CD4-positive, alpha-beta memory T cell (primary cell): ENCODE results near the gene MAP4K3. TPM values are rescaled to one million over a fixed set of nuclear protein-coding genes. Genes with fewer than 3 reads are reported as not detected.
A peak's percentile ranks its signal among the peaks of the same experiment; 100 is the strongest.

ENCODE experiments used
- CTCF ChIA-PET: fragments of 350-600 bp; sonication (Branson Sonifier 250); formaldehyde crosslinking; loops from one replicate; lab custom pipeline; 2021; ENCODE audit warnings: inconsistent platforms; ENCODE audit not compliant: partially characterized antibody; lab: Charles Lee
- POLR2A ChIA-PET: fragments of 350-600 bp; sonication (Branson Sonifier 250); formaldehyde crosslinking; loops from one replicate; lab custom pipeline; 2021; ENCODE audit not compliant: partially characterized antibody; lab: Charles Lee
- DNase-seq, 5 donors: peaks; one replicate each; pipeline versions ENCODE4 v3.0.0 to v3.0.0-alpha.2; 2020 to 2022; ENCODE audit warnings: mixed read lengths in 1 of 5
- H3K27ac ChIP-seq: one replicate; pipeline ENCODE4 v1.7.0; 2013; ENCODE audit warnings: low read depth, low read length
- H3K27me3 ChIP-seq: 2 replicates; pipeline ENCODE4 v1.7.0; 2013; ENCODE audit warnings: mild to moderate bottlenecking, low read length, moderate library complexity; ENCODE audit not compliant: insufficient read depth
- H3K36me3 ChIP-seq: 2 replicates; pipeline ENCODE4 v1.7.0; 2013; ENCODE audit warnings: mild to moderate bottlenecking, low read length, moderate library complexity; ENCODE audit not compliant: insufficient read depth
- H3K4me1 ChIP-seq: 2 replicates; pipeline ENCODE4 v1.7.0; 2013; ENCODE audit warnings: mild to moderate bottlenecking, low read length, moderate library complexity; ENCODE audit not compliant: insufficient read depth
- H3K4me3 ChIP-seq, 2 donors: one replicate each; pipeline ENCODE4 v1.7.0; 2013; ENCODE audit warnings: low read length in 2 of 2, mild to moderate bottlenecking in 1 of 2
- H3K9me3 ChIP-seq, 2 donors: one replicate each; pipeline ENCODE4 v1.7.0; 2013; ENCODE audit warnings: low read length in 2 of 2, control low read depth in 1 of 2; ENCODE audit not compliant: control insufficient read depth in 1 of 2
- H3K27ac Mint-ChIP-seq, 7 donors: one replicate each; pipeline ENCODE4 v1.8.0; 2020 to 2021; ENCODE audit warnings: mixed read lengths in 7 of 7, mild to moderate bottlenecking in 6 of 7, inconsistent platforms in 3 of 7, moderate library complexity in 3 of 7
- H3K27me3 Mint-ChIP-seq, 2 donors: one replicate each; pipeline ENCODE4 v1.8.0; 2020 to 2021; ENCODE audit warnings: mixed read lengths in 2 of 2
- H3K36me3 Mint-ChIP-seq, 2 donors: one replicate each; pipeline ENCODE4 v1.8.0; 2020 to 2021; ENCODE audit warnings: mixed read lengths in 2 of 2, inconsistent platforms in 1 of 2, mild to moderate bottlenecking in 1 of 2
- H3K4me1 Mint-ChIP-seq, 4 donors: one replicate each; pipeline ENCODE4 v1.8.0; 2020 to 2021; ENCODE audit warnings: mixed read lengths in 4 of 4, mild to moderate bottlenecking in 1 of 4
- H3K4me3 Mint-ChIP-seq, 8 donors: one replicate each; pipeline ENCODE4 v1.8.0; 2020 to 2021; ENCODE audit warnings: mixed read lengths in 8 of 8, mild to moderate bottlenecking in 7 of 8, moderate library complexity in 6 of 8, inconsistent platforms in 3 of 8
- H3K9me3 Mint-ChIP-seq, 8 donors: one replicate each; pipeline ENCODE4 v1.8.0; 2020 to 2021; ENCODE audit warnings: mixed read lengths in 8 of 8, mild to moderate bottlenecking in 5 of 8, inconsistent platforms in 3 of 8, moderate library complexity in 1 of 8
- intact Hi-C: fragments of 100-400 bp; cut with micrococcal nuclease; formaldehyde crosslinking; loops from one replicate; pipeline ENCODE4 v1.15.1; 2023
- polyA plus RNA-seq, 2 donors: library from polyadenylated mRNA; unstranded; fragments of 300-500 nt; fragmentation: Illumina TruSeq; gene quantifications; one replicate each; pipeline ENCODE4 v1.2.3, GENCODE V29; 2021
- total RNA-seq, 2 experiments: library from RNA; stranded (reverse); gene quantifications; one replicate each; pipeline ENCODE4 v1.2.3, GENCODE V29; 2021

MAP4K3 gene
- total and polyA plus RNA-seq, 4 experiments from 2014 or later, result 1.7 to 18.1 (median 9.4) TPM

- no peaks in the 10 kb centered on the region for H3K27me3 ChIP-seq
- no peaks in the 10 kb centered on the region for H3K9me3 ChIP-seq
- Mint-ChIP-seq H3K4me1 (peaks cover 4 to 22% (median 14%) of the 10 kb centered on the region in 4 donors), H3K4me3 (no peak overlapping the region), H3K36me3 (peaks cover 2 to 3% of the 10 kb centered on the region in 2 donors), H3K27me3 (no peaks in the 10 kb centered on the region), H3K27ac (peak overlapping the region in 1 of 7 donors; percentile 56), H3K9me3 (peaks cover 0 to 4% (median 0%) of the 10 kb centered on the region in 8 donors)
- POLR2A ChIA-PET, result no interaction called here
- no peak overlapping the region for H3K4me3 ChIP-seq
- H3K27ac ChIP-seq, result no peak overlapping the region
- no peaks in the 10 kb centered on the region for H3K4me1 ChIP-seq
- intact Hi-C loops, result no loop called here
- H3K36me3 ChIP-seq, result no peaks in the 10 kb centered on the region
- CTCF ChIA-PET, result interaction anchor here (2.4 kb wide), 1 partner anchor 10 kb away, joined by 8 read pairs; no protein-coding TSS in a partner anchor
- no peak for DNase-seq
These were observed 55.4 kb downstream of the MAP4K3 start for GRCh38 chr2:39381653-39382052.

- intact Hi-C loops, result no loop called here
- ChIA-PET CTCF (interaction anchor here (1.0 to 2.4 kb wide), 4 partner anchors 11 to 351 kb away, joined by 3 to 8 read pairs (median 5); no protein-coding TSS in a partner anchor), POLR2A (no interaction called here)
- no peaks in the 10 kb centered on the region for H3K27me3 ChIP-seq
- H3K4me3 Mint-ChIP-seq, result no peak overlapping the region
- H3K4me3 ChIP-seq, result no peak overlapping the region
- H3K27me3 Mint-ChIP-seq, result no peaks in the 10 kb centered on the region
- H3K4me1 ChIP-seq, result no peaks in the 10 kb centered on the region
- no peak overlapping the region for H3K27ac ChIP-seq
- H3K9me3 ChIP-seq, result no peaks in the 10 kb centered on the region
- H3K27ac Mint-ChIP-seq, result peak overlapping the region in 4 of 7 donors; percentile 5 to 23 (median 10)
- no peaks in the 10 kb centered on the region for H3K36me3 ChIP-seq
- H3K9me3 Mint-ChIP-seq, result peaks cover 0 to 5% (median 0%) of the 10 kb centered on the region in 8 donors
- no peak for DNase-seq
- H3K36me3 Mint-ChIP-seq, result peaks cover 7 to 10% of the 10 kb centered on the region in 2 donors
- peaks cover 4 to 22% (median 14%) of the 10 kb centered on the region in 4 donors for H3K4me1 Mint-ChIP-seq
These were observed 56.4 kb downstream of the MAP4K3 start for GRCh38 chr2:39380525-39381150.

DNA sequence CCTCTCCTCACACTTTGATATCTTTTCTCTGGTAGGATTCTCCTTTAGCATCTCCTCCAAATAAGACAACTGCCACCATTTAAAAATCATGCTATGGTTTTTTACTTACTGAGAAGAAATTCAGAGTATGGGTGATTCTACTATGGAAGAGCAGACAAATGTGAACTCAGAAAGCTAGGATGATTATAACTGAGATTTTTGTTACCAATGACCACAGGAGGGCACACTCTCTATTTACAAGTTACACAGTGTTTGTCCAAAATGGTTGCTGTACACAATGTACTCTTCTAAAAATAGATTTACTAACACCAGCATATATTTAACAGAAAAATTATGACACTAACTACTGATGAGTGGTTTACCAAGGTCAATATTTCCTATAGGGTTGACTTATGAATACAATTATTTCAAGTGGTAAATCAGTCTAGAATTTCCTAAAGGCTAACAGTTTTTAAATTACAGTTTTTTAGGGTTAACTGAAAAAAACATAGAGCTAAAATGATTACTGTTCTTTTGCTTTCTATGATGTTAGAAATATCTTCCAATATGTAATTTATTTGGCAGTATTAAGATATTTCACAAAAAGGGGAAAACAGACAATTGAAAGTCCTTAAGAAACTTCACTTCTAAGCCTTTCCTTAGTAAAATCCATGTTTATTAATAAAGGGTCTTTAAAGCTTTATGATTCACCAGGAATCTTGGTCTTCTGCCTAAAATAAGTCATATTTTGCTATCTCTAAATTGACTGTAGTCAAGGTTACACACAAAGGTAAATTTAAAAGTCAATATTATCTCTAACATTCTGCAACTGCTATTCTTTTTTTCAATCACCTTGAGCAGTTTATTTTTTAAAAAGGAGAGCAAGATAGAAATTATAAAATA, 57.2 kb downstream of the MAP4K3 start:
- POLR2A ChIA-PET, result no interaction called here
- CTCF ChIA-PET, result interaction anchor here (1.0 to 2.4 kb wide), 4 partner anchors 12 to 352 kb away, joined by 3 to 8 read pairs (median 5); no protein-coding TSS in a partner anchor
- H3K4me1 Mint-ChIP-seq, result peaks cover 4 to 17% (median 14%) of the 10 kb centered on the region in 4 donors

GRCh38 chr2:39378968-39379367, 58.1 kb downstream of the MAP4K3 start:
- Mint-ChIP-seq H3K27ac (peak overlapping the region in 1 of 7 donors; percentile 12), H3K27me3 (no peaks in the 10 kb centered on the region), H3K4me3 (no peak overlapping the region), H3K9me3 (peaks cover 0 to 5% (median 0%) of the 10 kb centered on the region in 8 donors), H3K36me3 (peaks cover 9 to 15% of the 10 kb centered on the region in 2 donors), H3K4me1 (peaks cover 4 to 16% (median 14%) of the 10 kb centered on the region in 4 donors)
- intact Hi-C loops, result loop anchor here (5.0 kb wide), 1 partner anchor 58 kb away; the partner anchor contains the start of gene MAP4K3
- Histone ChIP-seq H3K4me1 (no peaks in the 10 kb centered on the region), H3K36me3 (no peaks in the 10 kb centered on the region), H3K27me3 (no peaks in the 10 kb centered on the region), H3K27ac (no peak overlapping the region), H3K4me3 (no peak overlapping the region), H3K9me3 (no peaks in the 10 kb centered on the region)
- ChIA-PET POLR2A (no interaction called here), CTCF (interaction anchor here (1.5 to 2.4 kb wide), 2 partner anchors 13 to 353 kb away, joined by 4 to 8 read pairs; no protein-coding TSS in a partner anchor)
- no peak for DNase-seq

More for the DNA sequence above, 57.2 kb downstream of the MAP4K3 start:
- Mint-ChIP-seq H3K27me3 (no peaks in the 10 kb centered on the region), H3K4me3 (no peak overlapping the region), H3K27ac (peak overlapping the region in 1 of 7 donors; percentile 44), H3K9me3 (peaks cover 0 to 5% (median 0%) of the 10 kb centered on the region in 8 donors), H3K36me3 (peaks cover 9 to 16% of the 10 kb centered on the region in 2 donors)
- Histone ChIP-seq H3K9me3 (no peaks in the 10 kb centered on the region), H3K4me1 (no peaks in the 10 kb centered on the region), H3K36me3 (no peaks in the 10 kb centered on the region), H3K27ac (no peak overlapping the region), H3K27me3 (no peaks in the 10 kb centered on the region), H3K4me3 (no peak overlapping the region)
- intact Hi-C loops, result loop anchor here (5.0 kb wide), 1 partner anchor 57 kb away; the partner anchor contains the start of gene MAP4K3
- peak in 4 of 5 donors; percentile 6 to 23 (median 13) for DNase-seq

- H3K27me3 Mint-ChIP-seq, result no peaks in the 10 kb centered on the region
- no peaks in the 10 kb centered on the region for H3K4me1 ChIP-seq
- H3K9me3 Mint-ChIP-seq, result peaks cover 0 to 10% (median 0%) of the 10 kb centered on the region in 8 donors
- peak overlapping the region in 4 of 7 donors; percentile 17 to 63 (median 46) for H3K27ac Mint-ChIP-seq
- no peak overlapping the region for H3K4me3 ChIP-seq
- DNase-seq, result no peak
- peaks cover 4 to 20% (median 12%) of the 10 kb centered on the region in 4 donors for H3K4me1 Mint-ChIP-seq
- H3K36me3 Mint-ChIP-seq, result peaks cover 22 to 29% of the 10 kb centered on the region in 2 donors
- no peaks in the 10 kb centered on the region for H3K9me3 ChIP-seq
- ChIA-PET CTCF (interaction anchor here (0.8 to 1.5 kb wide), 7 partner anchors 10 to 353 kb away, joined by 3 to 4 read pairs (median 3); partner anchors contain the start of gene MAP4K3), POLR2A (no interaction called here)
- no peak overlapping the region for H3K27ac ChIP-seq
- H3K4me3 Mint-ChIP-seq, result no peak overlapping the region
- no peaks in the 10 kb centered on the region for H3K36me3 ChIP-seq
- no peaks in the 10 kb centered on the region for H3K27me3 ChIP-seq
- intact Hi-C loops, result loop anchor here (5.0 kb wide), 1 partner anchor 60 kb away; the partner anchor contains the start of gene MAP4K3
These were observed 59.7 kb downstream of the MAP4K3 start for GRCh38 chr2:39377226-39377939.

DNA sequence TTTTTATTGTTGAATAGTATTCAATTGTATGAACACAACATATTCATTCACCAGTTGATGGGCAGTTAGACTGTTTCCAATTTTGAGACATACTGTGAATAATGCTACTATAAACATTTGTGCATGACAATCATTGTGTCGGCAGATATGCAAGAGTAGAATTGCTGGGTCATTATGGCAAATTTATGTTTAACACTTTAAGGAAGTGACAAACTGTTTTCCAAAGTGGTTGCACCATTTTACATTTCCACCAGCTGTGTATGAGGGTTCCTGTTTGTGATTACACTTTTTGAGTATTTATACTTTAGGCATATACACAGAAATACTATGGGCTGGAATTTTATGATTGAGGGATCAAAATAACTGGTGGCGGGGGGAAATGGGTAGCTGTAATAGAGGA, 61.2 kb downstream of the MAP4K3 start:
- no peak for DNase-seq
- H3K9me3 Mint-ChIP-seq, result peaks cover 0 to 10% (median 0%) of the 10 kb centered on the region in 8 donors
- H3K27me3 Mint-ChIP-seq, result no peaks in the 10 kb centered on the region
- intact Hi-C loops, result loop anchor here (5.0 kb wide), 1 partner anchor 61 kb away; the partner anchor contains the start of gene MAP4K3
- H3K36me3 Mint-ChIP-seq, result peaks cover 24 to 33% of the 10 kb centered on the region in 2 donors
- Histone ChIP-seq H3K4me1 (no peaks in the 10 kb centered on the region), H3K36me3 (no peaks in the 10 kb centered on the region), H3K9me3 (no peaks in the 10 kb centered on the region), H3K4me3 (no peak overlapping the region), H3K27me3 (no peaks in the 10 kb centered on the region), H3K27ac (no peak overlapping the region)
- ChIA-PET POLR2A (no interaction called here), CTCF (interaction anchor here (0.8 to 1.5 kb wide), 2 partner anchors 8 to 355 kb away, joined by 3 to 4 read pairs; no protein-coding TSS in a partner anchor)
- peak overlapping the region in 1 of 7 donors; percentile 11 for H3K27ac Mint-ChIP-seq
- peaks cover 4 to 12% (median 9%) of the 10 kb centered on the region in 4 donors for H3K4me1 Mint-ChIP-seq
- peak overlapping the region in 1 of 8 donors; percentile 14 for H3K4me3 Mint-ChIP-seq
